Stimulated activated CD4-positive, alpha-beta T cell treated with anti-CD3 and anti-CD28 coated beads, Interleukin-4, amount 100 ng/mL, for 48 hours (primary cell): Measurements from ENCODE around the gene MBD5.

Experiments used
- DNase-seq, 2 donors: peaks; one replicate each; pipeline ENCODE4 v3.0.0-alpha.2; 2020; ENCODE audit warnings: low read depth in 2 of 2

MBD5 gene

DNA sequence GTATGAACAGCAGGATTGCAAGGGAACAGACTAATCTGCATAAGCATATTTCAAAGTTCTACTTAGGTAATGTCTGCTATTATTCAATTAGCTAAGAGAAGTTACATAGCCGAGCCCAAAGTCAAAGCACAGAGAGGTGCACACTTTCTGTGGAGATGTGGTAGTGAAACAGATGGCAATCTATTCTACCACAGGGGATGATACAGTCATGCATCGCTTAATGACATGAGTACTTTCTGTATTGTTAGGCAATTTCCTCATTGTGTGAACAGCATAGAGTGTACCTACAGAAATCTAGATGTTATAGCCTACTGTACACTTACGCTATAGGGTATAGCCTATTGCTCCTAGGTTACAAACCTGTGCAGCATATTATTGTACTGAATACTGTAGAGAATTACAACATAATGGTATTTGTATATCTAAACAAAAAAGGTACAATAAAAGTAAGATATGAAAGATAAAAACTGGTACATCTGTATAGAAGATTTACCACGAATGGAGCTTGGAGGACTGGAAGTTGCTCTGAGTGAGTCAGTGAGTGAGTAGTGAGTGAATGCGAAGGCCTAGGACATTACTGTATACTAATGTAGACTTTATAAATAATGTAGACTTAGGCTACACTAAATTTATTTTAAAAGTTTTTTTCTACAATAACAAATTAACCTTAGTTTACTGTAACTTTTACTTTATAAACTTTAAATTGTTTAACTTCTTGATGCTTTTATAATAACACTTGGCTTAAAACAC, 197.6 kb downstream of the MBD5 start:
- no peak for DNase-seq

GRCh38 chr2:148221166-148221565, 200.3 kb downstream of the MBD5 start:
- no peak for DNase-seq

- DNase-seq = no peak
Observed at GRCh38 chr2:148221926-148222325, 201.0 kb downstream of the MBD5 start.

DNA sequence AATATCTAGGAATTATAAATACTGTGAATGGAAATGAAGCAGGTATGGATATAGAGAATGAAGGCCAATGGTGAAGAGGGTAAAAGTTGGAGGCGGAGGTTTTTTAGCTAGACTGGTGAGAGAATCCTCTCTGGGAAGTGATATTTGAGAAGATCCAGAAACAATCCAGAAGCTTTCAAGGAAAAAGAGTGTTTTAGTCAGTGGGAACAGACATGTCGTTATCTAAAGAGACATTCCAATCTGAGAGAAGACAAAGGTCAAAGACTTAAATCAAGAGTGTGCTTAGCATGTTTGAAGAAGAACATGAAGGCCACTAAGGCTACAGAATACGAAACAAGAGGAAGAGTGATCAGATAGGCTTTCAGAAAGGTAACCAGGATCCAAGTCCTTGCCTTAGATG, 211.0 kb downstream of the MBD5 start:
- DNase-seq = no peak

GRCh38 chr2:148234143-148234542, 213.3 kb downstream of the MBD5 start:
- no peak for DNase-seq

GRCh38 chr2:148237911-148238310, 217.0 kb downstream of the MBD5 start:
- no peak for DNase-seq

DNA sequence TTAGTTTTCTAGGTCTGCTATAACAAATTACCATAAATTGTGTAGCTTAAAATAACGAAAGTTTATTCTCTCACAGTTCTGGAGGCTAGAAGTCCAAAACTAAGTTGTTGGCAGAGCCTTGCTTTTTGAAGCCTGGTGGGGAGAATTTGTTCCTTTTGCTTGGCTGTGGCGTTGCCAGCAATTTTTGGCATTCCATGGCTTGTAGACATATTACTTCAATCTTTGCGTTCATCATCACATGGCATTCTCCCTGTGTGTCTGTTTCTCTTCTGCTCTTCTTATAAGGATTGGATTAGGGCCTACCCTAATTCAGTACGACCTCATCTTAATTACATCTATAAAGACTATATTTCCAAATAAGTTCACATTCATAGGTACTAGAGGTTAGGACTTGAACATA, 217.7 kb downstream of the MBD5 start:
- DNase-seq = no peak

GRCh38 chr2:148240838-148241237, 219.9 kb downstream of the MBD5 start:
- no peak for DNase-seq

GRCh38 chr2:148244593-148245292, 223.9 kb downstream of the MBD5 start:
- no peak for DNase-seq

- no peak for DNase-seq
Observed at GRCh38 chr2:148251993-148252392, 231.1 kb downstream of the MBD5 start.

- no peak for DNase-seq
Observed at GRCh38 chr2:148252646-148253045, 231.8 kb downstream of the MBD5 start.

DNA sequence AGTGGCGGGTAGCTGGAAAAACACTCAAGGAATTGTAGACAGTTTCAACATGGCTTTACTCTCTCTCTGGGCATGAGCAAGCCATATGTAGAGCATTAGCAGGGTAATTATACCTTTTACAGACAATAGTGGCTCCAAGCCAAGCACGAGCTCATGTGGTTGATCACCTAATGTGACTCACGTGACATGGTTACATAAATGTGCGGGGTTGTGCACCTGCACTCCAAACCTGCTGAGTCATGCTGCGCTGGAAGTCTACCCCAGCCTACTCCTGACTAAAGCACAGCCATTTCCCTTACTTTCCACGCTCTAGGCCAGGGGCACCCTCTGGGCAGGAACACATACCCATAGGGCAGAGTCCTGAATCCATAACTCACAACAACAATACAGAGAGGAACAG, 232.8 kb downstream of the MBD5 start:
- DNase-seq = no peak

DNA sequence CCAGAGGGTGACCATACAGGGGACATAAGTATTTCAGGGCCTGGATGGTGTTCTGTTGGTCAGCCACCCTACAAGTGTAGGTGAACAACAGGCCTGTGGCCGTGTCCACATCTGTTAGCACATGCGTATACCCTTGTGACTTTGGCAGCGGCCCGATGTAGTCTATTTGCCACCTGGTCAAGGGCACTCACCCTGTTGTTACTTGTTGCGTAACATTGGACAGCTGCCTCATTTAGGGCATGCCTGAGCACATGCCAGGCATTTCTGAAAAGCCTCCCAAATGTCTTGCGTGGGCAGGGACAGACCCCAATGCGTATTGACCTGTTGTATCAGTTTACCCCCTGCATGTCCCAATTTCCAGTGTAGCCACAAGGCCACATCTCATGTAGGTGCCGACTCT, 235.0 kb downstream of the MBD5 start:
- DNase-seq = no peak

DNA sequence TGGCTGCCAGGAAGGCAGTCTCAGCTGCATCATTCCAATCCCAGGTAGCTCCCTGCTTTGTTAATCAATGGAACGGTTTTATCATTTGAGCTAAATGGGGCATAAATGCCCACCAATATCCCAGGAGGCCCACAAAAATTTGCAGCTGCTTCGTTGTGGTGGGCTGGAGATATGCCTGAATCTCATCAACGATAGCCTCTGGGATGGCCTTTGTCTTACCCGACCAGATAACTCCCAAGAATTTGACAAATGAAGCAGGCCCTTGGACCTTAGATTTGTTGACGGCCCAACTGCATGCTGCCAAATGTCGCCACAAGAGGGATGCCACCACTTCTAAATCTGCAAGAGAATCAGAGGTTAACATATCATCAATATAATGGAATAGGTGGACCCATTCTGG, 236.4 kb downstream of the MBD5 start:
- DNase-seq = no peak

DNA sequence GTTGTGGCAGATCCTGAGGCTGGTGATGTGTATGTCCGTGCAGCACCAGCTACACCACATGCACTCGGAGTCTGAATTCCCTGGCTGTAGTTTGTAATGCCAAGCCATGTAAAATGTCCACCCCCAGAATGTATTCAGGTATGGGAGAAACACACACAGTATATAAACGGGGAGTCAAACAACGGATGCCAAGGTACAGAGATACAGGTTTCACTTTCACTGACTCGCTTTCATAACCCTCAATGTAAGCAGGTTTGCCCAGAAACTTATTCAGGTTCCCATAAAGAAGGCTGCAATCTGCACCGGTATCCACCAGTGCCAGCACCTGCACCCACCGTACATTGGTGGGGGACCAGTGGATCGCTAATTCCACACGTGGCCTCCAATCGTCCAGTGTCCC, 237.2 kb downstream of the MBD5 start:
- DNase-seq = no peak

DNA sequence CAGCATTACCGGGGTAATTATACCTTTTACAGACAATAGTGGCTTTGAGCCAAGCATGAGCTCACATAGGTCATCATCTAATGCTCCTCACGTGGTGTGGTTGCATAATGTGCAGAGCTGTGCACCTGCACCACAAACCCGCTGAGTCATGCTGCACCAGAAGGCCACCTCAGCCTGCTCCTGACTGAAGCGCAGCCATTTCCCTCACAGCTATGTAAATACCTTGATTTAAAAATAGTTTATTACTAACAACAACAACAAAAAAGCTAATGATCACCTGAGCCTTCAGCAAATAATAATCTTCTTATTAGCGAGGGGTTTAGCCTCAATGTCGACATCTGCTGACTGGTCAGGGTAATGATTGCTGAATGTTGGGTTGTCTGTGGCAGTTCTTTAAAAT, 238.8 kb downstream of the MBD5 start:
- DNase-seq = no peak

DNA sequence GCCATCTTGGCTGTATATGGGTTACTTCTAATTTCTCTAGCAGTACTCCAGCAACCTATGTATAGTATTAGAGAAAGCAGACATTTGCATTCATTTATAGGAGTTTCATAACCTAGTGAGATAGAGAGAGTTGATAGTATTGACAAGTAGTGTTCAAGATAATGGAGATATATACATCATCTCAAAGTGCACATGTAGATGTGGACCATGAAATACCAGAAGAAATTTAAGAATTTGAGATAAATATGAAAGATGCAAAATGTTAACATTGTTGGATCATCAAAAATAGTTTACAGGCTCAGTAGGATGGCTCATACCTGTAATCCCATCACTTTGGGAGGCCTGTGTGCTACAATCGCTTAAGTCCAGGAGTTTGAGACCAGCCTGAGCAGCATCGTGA, 243.0 kb downstream of the MBD5 start:
- no peak for DNase-seq

DNA sequence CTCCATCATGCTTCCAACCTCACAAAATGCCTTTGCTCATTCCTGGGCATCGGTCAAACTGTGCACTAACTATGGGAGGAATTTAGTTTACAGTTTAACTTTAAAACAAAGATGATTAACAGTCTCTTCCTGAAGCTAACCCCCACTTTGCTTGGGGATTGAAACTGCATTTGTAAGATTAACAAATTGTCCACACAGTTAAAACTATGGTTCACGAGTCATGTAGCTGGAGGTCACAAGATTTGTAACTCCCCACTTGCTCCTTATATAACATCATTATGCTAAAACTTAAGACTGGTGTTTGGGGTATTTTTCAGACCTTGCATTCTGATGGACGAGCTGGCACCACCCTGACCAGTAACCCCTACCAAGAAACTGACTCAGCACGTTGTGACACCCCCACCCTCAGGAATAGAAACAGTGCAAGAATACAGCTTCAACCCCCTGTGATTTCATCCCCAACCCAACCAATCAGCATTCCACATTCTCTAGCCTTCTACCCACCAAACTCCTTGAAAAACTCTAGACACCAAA, 252.3 kb downstream of the MBD5 start:
- no peak for DNase-seq

GRCh38 chr2:148279216-148279615, 258.3 kb downstream of the MBD5 start:
- no peak for DNase-seq

DNA sequence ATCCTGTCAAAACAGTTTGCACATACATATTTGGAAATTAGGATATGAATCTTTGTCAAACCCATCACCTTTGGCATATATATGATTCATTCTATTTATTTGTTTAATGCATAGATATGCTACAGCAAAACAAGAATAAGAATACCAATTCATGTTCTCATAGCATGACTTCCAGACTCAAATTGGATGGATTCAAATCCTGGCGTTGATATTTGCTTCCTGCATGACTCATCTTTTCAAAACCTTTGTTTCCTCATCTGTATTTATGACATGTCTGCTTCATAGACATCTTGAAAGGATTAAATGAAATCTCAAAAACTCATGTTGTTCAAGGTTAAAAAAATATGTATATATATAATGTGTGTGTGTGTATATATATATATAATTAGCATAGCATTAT, 261.3 kb downstream of the MBD5 start:
- DNase-seq = no peak

DNA sequence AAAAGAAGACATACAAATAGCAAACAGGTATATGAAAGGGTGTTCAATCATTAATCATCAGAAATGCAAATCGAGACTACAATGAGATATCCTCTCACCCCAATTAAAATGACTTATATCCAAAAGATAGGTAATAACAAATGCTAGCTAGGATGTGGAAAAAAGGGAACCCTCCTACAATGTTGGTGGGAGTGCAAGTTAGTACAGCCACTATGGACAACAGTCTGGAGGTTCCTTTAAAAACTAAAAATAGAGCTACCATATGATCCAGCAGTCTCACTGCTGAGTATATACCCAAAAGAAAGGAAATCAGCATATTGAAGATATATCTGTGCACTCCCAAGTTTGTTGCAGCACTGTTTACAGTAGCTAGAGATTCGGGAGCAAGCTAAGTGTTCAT, 271.5 kb downstream of the MBD5 start:
- no peak for DNase-seq

DNA sequence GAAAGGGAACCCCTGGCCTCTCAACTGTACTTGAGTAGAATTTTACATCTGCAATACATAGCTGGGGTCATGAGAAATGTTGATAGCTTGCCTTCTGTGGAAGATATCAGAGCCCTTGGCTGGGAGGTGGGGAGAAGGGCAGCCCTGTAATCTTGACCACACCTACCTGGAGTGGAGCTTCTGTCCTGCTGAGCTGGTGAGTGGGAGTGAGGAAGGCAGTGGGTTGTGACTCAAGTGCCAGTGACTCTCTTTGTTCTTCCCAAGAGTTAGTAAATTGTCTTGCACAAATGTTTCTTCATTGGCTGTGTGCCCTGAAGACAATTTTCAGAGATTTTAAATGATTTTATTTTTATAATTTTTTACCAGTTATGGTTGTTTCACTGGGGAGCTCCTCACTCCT, 277.3 kb downstream of the MBD5 start:
- no peak for DNase-seq

- no peak for DNase-seq
Observed at GRCh38 chr2:148299616-148300015, 278.7 kb downstream of the MBD5 start.
